A673 (cell line): ENCODE data around the gene DUSP14. TPM values are rescaled to one million over a fixed set of nuclear protein-coding genes. Genes with fewer than 3 reads are reported as not detected.

ENCODE experiments used
- BruUV-seq: library from RNA; stranded (reverse); fragments of 400-500 nt; replicated peaks from 2 replicates; lab custom pipeline; 2021; lab: Mats Ljungman, UMichigan
- CTCF ChIA-PET: fragments of 300-600 bp; sonication (Branson Sonifier 250); formaldehyde crosslinking; loops from one replicate; lab custom pipeline; 2022; ENCODE audit warnings: antibody characterized with exemption; lab: Charles Lee
- POLR2A ChIA-PET: fragments of 300-600 bp; sonication (Branson Sonifier 250); formaldehyde crosslinking; loops from one replicate; lab custom pipeline; 2022; ENCODE audit warnings: antibody characterized with exemption; ENCODE audit not compliant: low non-redundant PET; lab: Charles Lee
- DNase-seq: peaks from one replicate; pipeline ENCODE4 v3.0.0-alpha.2; 2015; ENCODE audit warnings: low spot score
- H3K27ac ChIP-seq: fragments of 200-600 bp; sonication (generic); 2 replicates; pipeline ENCODE4 v1.5.1; 2016; ENCODE audit warnings: mixed run types, low read depth, mild to moderate bottlenecking, mixed read lengths, antibody characterized with exemption, low read length; ENCODE audit not compliant: poor library complexity, severe bottlenecking
- H3K27me3 ChIP-seq: fragments of 200-600 bp; sonication (generic); replicated peaks from 2 replicates; pipeline ENCODE4 v1.6.1; 2017; ENCODE audit warnings: mixed run types, low read depth, mild to moderate bottlenecking, mixed read lengths, antibody characterized with exemption, low read length; ENCODE audit not compliant: insufficient read depth, poor library complexity
- H3K36me3 ChIP-seq: fragments of 200-600 bp; sonication (generic); 2 replicates; pipeline ENCODE4 v1.6.1; 2016; ENCODE audit warnings: mixed run types, mild to moderate bottlenecking, mixed read lengths, antibody characterized with exemption, low read length; ENCODE audit not compliant: insufficient read depth, poor library complexity, severe bottlenecking
- H3K4me1 ChIP-seq: fragments of 200-600 bp; sonication (generic); 2 replicates; pipeline ENCODE4 v1.6.1; 2017; ENCODE audit warnings: mixed run types, mild to moderate bottlenecking, mixed read lengths, antibody characterized with exemption, low read length; ENCODE audit not compliant: insufficient read depth, poor library complexity, severe bottlenecking
- H3K4me3 ChIP-seq: fragments of 200-600 bp; sonication (generic); 2 replicates; pipeline ENCODE4 v1.5.1; 2016; ENCODE audit warnings: low read depth, mixed run types, mild to moderate bottlenecking, mixed read lengths, low read length; ENCODE audit not compliant: poor library complexity, severe bottlenecking
- H3K9me3 ChIP-seq: fragments of 200-600 bp; sonication (generic); 2 replicates; pipeline ENCODE4 v1.6.1; 2016; ENCODE audit warnings: mixed run types, low read depth, mild to moderate bottlenecking, mixed read lengths, antibody characterized with exemption, low read length; ENCODE audit not compliant: poor library complexity, severe bottlenecking
- CTCF ChIP-seq: fragments of 300-800, 200-600 bp; sonication (generic); conservative IDR thresholded peaks from 2 replicates; pipeline ENCODE4 v1.5.1; 2017; ENCODE audit warnings: low read depth, mild to moderate bottlenecking, antibody characterized with exemption, low read length, moderate library complexity, mixed read lengths
- EZH2 ChIP-seq: fragments of 200-600 bp; sonication (generic); IDR thresholded peaks from 2 replicates; pipeline ENCODE4 v1.6.1; 2017; ENCODE audit warnings: borderline replicate concordance, low read depth, mild to moderate bottlenecking, mixed read lengths, antibody characterized with exemption, low read length; ENCODE audit not compliant: poor library complexity, severe bottlenecking
- intact Hi-C: fragments of 100-400 bp; cut with micrococcal nuclease; formaldehyde crosslinking; loops from one replicate; pipeline ENCODE4 v1.10.0; 2022; ENCODE audit not compliant: unreplicated experiment
- total RNA-seq: library from RNA; stranded (reverse); gene quantifications from 2 replicates; pipeline ENCODE4 v1.2.3, GENCODE V29; 2021

Gene DUSP14
- total RNA-seq, 1 experiment from 2014 or later = 13.8 TPM

GRCh38 chr17:37520174-37520573 lies 30.5 kb downstream of the DUSP14 start:
- no peak for DNase-seq
- ChIA-PET CTCF (no interaction called here), POLR2A (no interaction called here)
- TF ChIP-seq CTCF (no peak), EZH2 (no peak)
- peaks cover 3% of the 10 kb centered on the region for H3K36me3 ChIP-seq
- no peak overlapping the region for H3K27ac ChIP-seq
- no peaks in the 10 kb centered on the region for H3K27me3 ChIP-seq
- H3K9me3 ChIP-seq = no peaks in the 10 kb centered on the region
- intact Hi-C loops = loop anchor here (10.0 kb wide), 1 partner anchor 295 kb away; no protein-coding TSS in a partner anchor
- BruUV-seq = no TSS peak
- no peaks in the 10 kb centered on the region for H3K4me1 ChIP-seq
- H3K4me3 ChIP-seq = no peak overlapping the region

- no peaks in the 10 kb centered on the region for H3K27me3 ChIP-seq
- no peak overlapping the region for H3K4me3 ChIP-seq
- no peaks in the 10 kb centered on the region for H3K9me3 ChIP-seq
- no peak overlapping the region for H3K27ac ChIP-seq
- H3K36me3 ChIP-seq = peaks cover 3% of the 10 kb centered on the region
- DNase-seq = no peak
- CTCF ChIA-PET = interaction anchor here (0.6 kb wide), 1 partner anchor 341 kb away, joined by 4 read pairs; no protein-coding TSS in a partner anchor
- no peaks in the 10 kb centered on the region for H3K4me1 ChIP-seq
- BruUV-seq = no TSS peak
- TF ChIP-seq EZH2 (no peak), CTCF (no peak)
- POLR2A ChIA-PET = no interaction called here
- intact Hi-C loops = loop anchor here (10.0 kb wide), 1 partner anchor 293 kb away; no protein-coding TSS in a partner anchor
Observed at GRCh38 chr17:37521821-37522220, 32.1 kb downstream of the DUSP14 start.

DNA sequence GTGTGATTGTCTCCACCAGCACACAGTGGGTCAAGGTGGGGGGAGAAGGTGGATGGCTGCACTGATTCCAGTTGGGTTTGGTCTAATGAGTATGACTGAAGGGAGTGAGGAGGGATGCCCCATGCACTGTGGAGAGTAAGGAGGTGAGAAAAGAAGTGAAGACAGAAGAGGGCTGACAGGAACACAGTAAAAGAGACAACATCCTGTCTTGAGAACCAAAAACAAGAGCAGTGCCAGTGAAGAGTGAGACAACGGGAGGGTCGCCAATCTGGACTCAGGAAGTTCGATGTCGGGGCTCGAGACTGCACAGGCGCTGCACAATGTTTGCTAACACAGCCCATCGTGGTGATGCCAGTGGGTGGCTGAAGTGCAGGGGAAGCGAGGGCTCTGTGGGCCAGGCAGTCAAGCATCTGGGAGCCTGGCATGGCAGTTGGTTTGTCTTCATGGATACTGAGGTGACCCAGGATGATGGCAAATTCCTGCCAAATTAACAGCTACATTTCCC lies 34.1 kb downstream of the DUSP14 start:
- Histone ChIP-seq H3K4me3 (no peak overlapping the region), H3K9me3 (no peaks in the 10 kb centered on the region), H3K27me3 (no peaks in the 10 kb centered on the region), H3K4me1 (no peaks in the 10 kb centered on the region), H3K27ac (no peak overlapping the region), H3K36me3 (no peaks in the 10 kb centered on the region)
- BruUV-seq = no TSS peak
- TF ChIP-seq CTCF (no peak), EZH2 (no peak)
- ChIA-PET CTCF (no interaction called here), POLR2A (no interaction called here)
- DNase-seq = no peak
- intact Hi-C loops = loop anchor here (10.0 kb wide), 1 partner anchor 291 kb away; no protein-coding TSS in a partner anchor
